Common myeloid progenitor, CD34-positive (primary cell): ENCODE measurements around the gene CTAGE6.
"Not testable (repeated sequence)": the region's sequence is repeated elsewhere in the genome, so short reads cannot be mapped to it uniquely, and the experiment has no call there.

Experiments
- CTCF ChIA-PET: fragments of 350-600 bp; sonication (Branson Sonifier 250); formaldehyde crosslinking; loops from one replicate; lab custom pipeline; 2021; ENCODE audit warnings: antibody characterized with exemption; lab: Charles Lee
- POLR2A ChIA-PET: fragments of 350-600 bp; sonication (Branson Sonifier 250); formaldehyde crosslinking; loops from one replicate; lab custom pipeline; 2021; ENCODE audit warnings: antibody characterized with exemption; lab: Charles Lee
- DNase-seq, 3 donors: peaks; one replicate each; pipeline versions ENCODE4 v3.0.0 to v3.0.0-alpha.2; 2013
- H3K27ac ChIP-seq, 2 experiments: 1 replicate in 1 of 2; 2 replicates in 1 of 2; pipeline ENCODE4 v1.7.0; 2013; ENCODE audit warnings: inconsistent platforms in 2 of 2, low read length in 2 of 2, mild to moderate bottlenecking in 2 of 2, low read depth in 1 of 2, moderate library complexity in 1 of 2; ENCODE audit not compliant: severe bottlenecking in 2 of 2, insufficient read depth in 1 of 2, poor library complexity in 1 of 2
- H3K27me3 ChIP-seq, 5 experiments: replicated peaks in 2 of 5; 1 replicate in 3 of 5; 2 replicates in 2 of 5; pipeline versions ENCODE4 v1.6.1 to v1.7.0; 2013; ENCODE audit warnings: low read length in 4 of 5, mild to moderate bottlenecking in 2 of 5, moderate library complexity in 2 of 5, inconsistent platforms in 1 of 5; ENCODE audit not compliant: insufficient read depth in 5 of 5, control insufficient read depth in 4 of 5
- H3K36me3 ChIP-seq, 4 experiments: 1 replicate in 2 of 4; 2 replicates in 2 of 4; pipeline versions ENCODE4 v1.6.1 to v1.7.0; 2013; ENCODE audit warnings: low read length in 3 of 4, control low read depth in 1 of 4, mild to moderate bottlenecking in 1 of 4; ENCODE audit not compliant: control insufficient read depth in 4 of 4, insufficient read depth in 4 of 4
- H3K4me1 ChIP-seq, 4 experiments: 1 replicate in 3 of 4; 2 replicates in 1 of 4; pipeline versions ENCODE4 v1.6.1 to v1.7.1; 2013; ENCODE audit warnings: low read length in 3 of 4, mild to moderate bottlenecking in 3 of 4, control low read depth in 1 of 4, inconsistent platforms in 1 of 4, moderate library complexity in 1 of 4; ENCODE audit not compliant: control insufficient read depth in 4 of 4, insufficient read depth in 4 of 4; ENCODE audit errors: control extremely low read depth in 1 of 4
- H3K4me3 ChIP-seq, 7 experiments: 1 replicate in 4 of 7; 2 replicates in 3 of 7; pipeline versions ENCODE4 v1.5.1 to v1.7.0; 2013; ENCODE audit warnings: mild to moderate bottlenecking in 7 of 7, low read length in 6 of 7, moderate library complexity in 6 of 7, inconsistent platforms in 2 of 7, low read depth in 2 of 7, control low read depth in 1 of 7; ENCODE audit not compliant: insufficient read depth in 4 of 7, control insufficient read depth in 1 of 7; ENCODE audit errors: extremely low read depth in 1 of 7
- H3K9me3 ChIP-seq, 5 experiments: 1 replicate in 4 of 5; 2 replicates in 1 of 5; pipeline versions ENCODE4 v1.6.1 to v1.7.1; 2013; ENCODE audit warnings: low read length in 4 of 5, mild to moderate bottlenecking in 2 of 5, inconsistent platforms in 1 of 5, low read depth in 1 of 5, moderate library complexity in 1 of 5; ENCODE audit not compliant: control insufficient read depth in 4 of 5, insufficient read depth in 2 of 5; ENCODE audit errors: control extremely low read depth in 1 of 5
- WGBS: methylation state at CpG from one replicate; pipeline ENCODE4 v1.1.5; 2013; ENCODE audit not compliant: insufficient coverage; 5-methylcytosine and 5-hydroxymethylcytosine counted together

CTAGE6 gene

GRCh38 chr7:143785415-143786182 lies 28.1 kb upstream of the CTAGE6 start:
- CTCF ChIA-PET, DNase-seq, H3K4me3 ChIP-seq, H3K9me3 ChIP-seq, POLR2A ChIA-PET, H3K36me3 ChIP-seq, H3K4me1 ChIP-seq, H3K27me3 ChIP-seq, H3K27ac ChIP-seq: not testable (repeated sequence)
- WGBS = no CpG with 5 or more reads among the region's 7 CpGs

GRCh38 chr7:143779591-143779990 lies 22.1 kb upstream of the CTAGE6 start:
- POLR2A ChIA-PET, DNase-seq, H3K9me3 ChIP-seq, H3K36me3 ChIP-seq, H3K4me3 ChIP-seq, H3K4me1 ChIP-seq, H3K27ac ChIP-seq, H3K27me3 ChIP-seq, CTCF ChIA-PET: not testable (repeated sequence)
- no CpG with 5 or more reads among the region's 2 CpGs for WGBS

- DNase-seq, H3K4me1 ChIP-seq, POLR2A ChIA-PET, H3K36me3 ChIP-seq, CTCF ChIA-PET, H3K4me3 ChIP-seq, H3K9me3 ChIP-seq, H3K27me3 ChIP-seq, H3K27ac ChIP-seq: not testable (repeated sequence)
- WGBS = no CpG with 5 or more reads among the region's 5 CpGs
These were observed 15.4 kb upstream of the CTAGE6 start for GRCh38 chr7:143772738-143773468.

GRCh38 chr7:143767531-143767930 lies 10.0 kb upstream of the CTAGE6 start:
- DNase-seq, POLR2A ChIA-PET, H3K4me3 ChIP-seq, H3K4me1 ChIP-seq, H3K9me3 ChIP-seq, H3K27ac ChIP-seq, CTCF ChIA-PET, H3K36me3 ChIP-seq, H3K27me3 ChIP-seq: not testable (repeated sequence)
- no CpG with 5 or more reads among the region's 2 CpGs for WGBS

GRCh38 chr7:143765678-143766077 lies 8.2 kb upstream of the CTAGE6 start:
- POLR2A ChIA-PET, H3K27me3 ChIP-seq, H3K4me3 ChIP-seq, H3K36me3 ChIP-seq, DNase-seq, CTCF ChIA-PET, H3K4me1 ChIP-seq, H3K27ac ChIP-seq, H3K9me3 ChIP-seq: not testable (repeated sequence)
- no CpG with 5 or more reads among the region's 5 CpGs for WGBS

- CTCF ChIA-PET, H3K27me3 ChIP-seq, H3K36me3 ChIP-seq, DNase-seq, H3K27ac ChIP-seq, POLR2A ChIA-PET, H3K4me1 ChIP-seq, H3K4me3 ChIP-seq, H3K9me3 ChIP-seq: not testable (repeated sequence)
- WGBS = no CpG with 5 or more reads among the region's 1 CpG
These were observed 5.6 kb upstream of the CTAGE6 start for GRCh38 chr7:143763065-143763464.

GRCh38 chr7:143745340-143745739 lies 12.2 kb downstream of the CTAGE6 start:
- H3K4me3 ChIP-seq, H3K27me3 ChIP-seq, H3K9me3 ChIP-seq, H3K4me1 ChIP-seq, POLR2A ChIA-PET, DNase-seq, H3K36me3 ChIP-seq, CTCF ChIA-PET, H3K27ac ChIP-seq: not testable (repeated sequence)
- WGBS = no CpG with 5 or more reads among the region's 4 CpGs
